Neuronal stem cell (in vitro differentiated cells): ENCODE data around the gene CACNA1C.

ENCODE experiments used
- DNase-seq: peaks from one replicate; pipeline ENCODE4 v3.0.0-alpha.2; 2013; ENCODE audit warnings: low spot score
- H2AFZ ChIP-seq: one replicate; pipeline ENCODE4 v1.6.1; 2013; ENCODE audit warnings: mild to moderate bottlenecking, low read length, inconsistent platforms
- H2AK5ac ChIP-seq: 2 replicates; pipeline ENCODE4 v1.6.1; 2013; ENCODE audit warnings: low read depth, mild to moderate bottlenecking, inconsistent platforms, low read length, moderate library complexity, mixed read lengths
- H2BK120ac ChIP-seq: 2 replicates; pipeline ENCODE4 v1.6.1; 2013; ENCODE audit warnings: low read depth, mild to moderate bottlenecking, inconsistent platforms, low read length, moderate library complexity, mixed read lengths
- H2BK12ac ChIP-seq: one replicate; pipeline ENCODE4 v1.6.1; 2013; ENCODE audit warnings: low read length, inconsistent platforms
- H2BK15ac ChIP-seq: 2 replicates; pipeline ENCODE4 v1.6.1; 2013; ENCODE audit warnings: mild to moderate bottlenecking, low read length, inconsistent platforms, mixed read lengths
- H2BK5ac ChIP-seq: one replicate; pipeline ENCODE4 v1.6.1; 2013; ENCODE audit warnings: inconsistent platforms, mild to moderate bottlenecking, low read length, moderate library complexity
- H3K14ac ChIP-seq: one replicate; pipeline ENCODE4 v1.6.1; 2013; ENCODE audit warnings: low read length, inconsistent platforms
- H3K18ac ChIP-seq: 2 replicates; pipeline ENCODE4 v1.6.1; 2013; ENCODE audit warnings: low read length, inconsistent platforms
- H3K23ac ChIP-seq: 2 replicates; pipeline ENCODE4 v1.6.1; 2013; ENCODE audit warnings: low read depth, mild to moderate bottlenecking, mixed read lengths, low read length, inconsistent platforms; ENCODE audit not compliant: poor library complexity
- H3K27ac ChIP-seq: replicated peaks from 3 replicates; pipeline ENCODE4 v1.5.1; 2013; ENCODE audit warnings: low read length, inconsistent platforms
- H3K27me3 ChIP-seq, 3 experiments: 2 replicates each; pipeline ENCODE4 v1.6.1; 2013; ENCODE audit warnings: low read length in 3 of 3, mild to moderate bottlenecking in 2 of 3, inconsistent platforms in 1 of 3, low read depth in 1 of 3, mixed read lengths in 1 of 3, moderate library complexity in 1 of 3; ENCODE audit not compliant: control insufficient read depth in 3 of 3, insufficient read depth in 3 of 3
- H3K36me3 ChIP-seq, 2 donors: replicated peaks in 1 of 2; 2 replicates each; pipeline ENCODE4 v1.6.1; 2013; ENCODE audit warnings: low read length in 2 of 2; ENCODE audit not compliant: control insufficient read depth in 2 of 2, insufficient read depth in 2 of 2
- H3K4ac ChIP-seq: 2 replicates; pipeline ENCODE4 v1.6.1; 2013; ENCODE audit warnings: inconsistent platforms, mild to moderate bottlenecking, low read length, moderate library complexity
- H3K4me1 ChIP-seq, 2 donors: 1 replicate in 1 of 2; 2 replicates in 1 of 2; pipeline ENCODE4 v1.6.1; 2013; ENCODE audit warnings: low read length in 2 of 2, low read depth in 1 of 2; ENCODE audit not compliant: control insufficient read depth in 2 of 2, insufficient read depth in 1 of 2
- H3K4me2 ChIP-seq: one replicate; pipeline ENCODE4 v1.6.1; 2013; ENCODE audit warnings: mild to moderate bottlenecking, low read length, inconsistent platforms; ENCODE audit not compliant: insufficient read depth, poor library complexity, severe bottlenecking
- H3K4me3 ChIP-seq, 2 donors: 2 replicates each; pipeline ENCODE4 v1.5.1; 2013; ENCODE audit warnings: low read length in 2 of 2, mild to moderate bottlenecking in 2 of 2, inconsistent platforms in 1 of 2, moderate library complexity in 1 of 2
- H3K79me1 ChIP-seq: one replicate; pipeline ENCODE4 v1.6.1; 2013; ENCODE audit warnings: low read depth, mild to moderate bottlenecking, inconsistent platforms, low read length, moderate library complexity
- H3K9ac ChIP-seq: one replicate; pipeline ENCODE4 v1.6.1; 2013; ENCODE audit warnings: mild to moderate bottlenecking, low read depth, low read length, inconsistent platforms; ENCODE audit not compliant: poor library complexity
- H3K9me3 ChIP-seq, 2 donors: replicated peaks in 1 of 2; 2 replicates each; pipeline versions ENCODE3 to v1.6.1; 2013; ENCODE audit warnings: low read length in 2 of 2, mild to moderate bottlenecking in 2 of 2, inconsistent platforms in 1 of 2, low read depth in 1 of 2, mixed read lengths in 1 of 2, moderate library complexity in 1 of 2; ENCODE audit not compliant: control insufficient read depth in 2 of 2, insufficient read depth in 1 of 2
- H4K8ac ChIP-seq: one replicate; pipeline ENCODE4 v1.6.1; 2013; ENCODE audit warnings: low read depth, mild to moderate bottlenecking, inconsistent platforms, low read length, moderate library complexity
- H4K91ac ChIP-seq: one replicate; pipeline ENCODE4 v1.6.1; 2013; ENCODE audit warnings: low read length, low read depth, mild to moderate bottlenecking, inconsistent platforms; ENCODE audit not compliant: poor library complexity
- WGBS, 2 donors: extraction: QIAGEN DNeasy Blood & Tissue Kit; methylation state at CpG; one replicate each; pipeline ENCODE4 v1.1.7; 2013; ENCODE audit warnings: missing lambda C conversion rate in 2 of 2, mixed read lengths in 1 of 2; ENCODE audit not compliant: insufficient read length in 2 of 2, insufficient replicate concordance in 1 of 2; ENCODE audit errors: extremely low coverage in 2 of 2; 5-methylcytosine and 5-hydroxymethylcytosine counted together

CACNA1C gene

GRCh38 chr12:2552000-2552756 lies 499.4 kb downstream of the CACNA1C start:
- H3K27ac ChIP-seq = no peak overlapping the region
- no peaks in the 10 kb centered on the region for H3K79me1 ChIP-seq
- DNase-seq = no peak
- no peaks in the 10 kb centered on the region for H3K9me3 ChIP-seq
- no peak overlapping the region for H2BK12ac ChIP-seq
- peak overlapping the region in 1 of 2 donors; percentile 37 for H3K4me3 ChIP-seq
- H3K18ac ChIP-seq = no peak overlapping the region
- no peak overlapping the region for H2BK5ac ChIP-seq
- H3K4me1 ChIP-seq = peaks cover 0 to 10% of the 10 kb centered on the region in 2 donors
- no peak overlapping the region for H3K4ac ChIP-seq
- no peak overlapping the region for H2AK5ac ChIP-seq
- H3K9ac ChIP-seq = no peak overlapping the region
- H2BK15ac ChIP-seq = no peak overlapping the region
- no peak overlapping the region for H2BK120ac ChIP-seq
- no peaks in the 10 kb centered on the region for H3K36me3 ChIP-seq
- no peak overlapping the region for H3K23ac ChIP-seq
- no CpG with 5 or more reads among the region's 10 CpGs for WGBS, 2 donors
- no peak overlapping the region for H3K14ac ChIP-seq
- H3K4me2 ChIP-seq = no peak overlapping the region
- H4K91ac ChIP-seq = no peak overlapping the region
- peaks cover 0 to 7% (median 0%) of the 10 kb centered on the region in 3 experiments for H3K27me3 ChIP-seq
- H4K8ac ChIP-seq = no peak overlapping the region
- H2AFZ ChIP-seq = no peak overlapping the region

- WGBS, 2 donors = no CpG with 5 or more reads among the region's 14 CpGs
These were observed 500.8 kb downstream of the CACNA1C start for GRCh38 chr12:2553388-2554126.

GRCh38 chr12:2555487-2556082 lies 502.8 kb downstream of the CACNA1C start:
- Histone ChIP-seq H3K9ac (no peak overlapping the region), H2BK5ac (no peak overlapping the region), H4K91ac (no peak overlapping the region), H4K8ac (no peak overlapping the region), H3K4me2 (no peak overlapping the region), H2BK12ac (no peak overlapping the region), H2AFZ (no peak overlapping the region), H3K4me1 (peaks cover 0 to 10% of the 10 kb centered on the region in 2 donors), H3K36me3 (no peaks in the 10 kb centered on the region), H2BK15ac (no peak overlapping the region), H3K4ac (no peak overlapping the region), H3K4me3 (no peak overlapping the region), H3K9me3 (no peaks in the 10 kb centered on the region), H2AK5ac (no peak overlapping the region), H3K14ac (no peak overlapping the region), H3K27me3 (peaks cover 0 to 4% (median 0%) of the 10 kb centered on the region in 3 experiments), H3K79me1 (no peaks in the 10 kb centered on the region), H3K27ac (no peak overlapping the region), H3K23ac (no peak overlapping the region), H3K18ac (no peak overlapping the region), H2BK120ac (no peak overlapping the region)
- WGBS, 2 donors = no CpG with 5 or more reads among the region's 19 CpGs
- no peak for DNase-seq

More at GRCh38 chr12:2553388-2554126, 500.8 kb downstream of the CACNA1C start:
- H3K27me3 ChIP-seq = peaks cover 0 to 7% (median 0%) of the 10 kb centered on the region in 3 experiments
- H2AFZ ChIP-seq = no peak overlapping the region
- peak overlapping the region; percentile 58 for H3K14ac ChIP-seq
- no peak overlapping the region for H3K4ac ChIP-seq
- H3K79me1 ChIP-seq = no peaks in the 10 kb centered on the region
- no peak overlapping the region for H3K4me2 ChIP-seq
- no peak overlapping the region for H4K8ac ChIP-seq
- H3K18ac ChIP-seq = no peak overlapping the region
- H3K23ac ChIP-seq = no peak overlapping the region
- no peak overlapping the region for H2BK120ac ChIP-seq
- no peak overlapping the region for H3K27ac ChIP-seq
- no peak overlapping the region for H2AK5ac ChIP-seq
- no peak overlapping the region for H3K4me3 ChIP-seq
- H3K9ac ChIP-seq = no peak overlapping the region
- H3K9me3 ChIP-seq = no peaks in the 10 kb centered on the region
- peaks cover 0 to 10% of the 10 kb centered on the region in 2 donors for H3K4me1 ChIP-seq
- DNase-seq = no peak
- H2BK12ac ChIP-seq = no peak overlapping the region
- no peaks in the 10 kb centered on the region for H3K36me3 ChIP-seq
- no peak overlapping the region for H2BK15ac ChIP-seq
- no peak overlapping the region for H2BK5ac ChIP-seq
- H4K91ac ChIP-seq = no peak overlapping the region

GRCh38 chr12:2557597-2557996 lies 504.8 kb downstream of the CACNA1C start:
- no peaks in the 10 kb centered on the region for H3K36me3 ChIP-seq
- no peak overlapping the region for H2AK5ac ChIP-seq
- no peak overlapping the region for H2BK120ac ChIP-seq
- no peak overlapping the region for H2AFZ ChIP-seq
- H3K4ac ChIP-seq = no peak overlapping the region
- no peak overlapping the region for H3K18ac ChIP-seq
- no CpG with 5 or more reads among the region's 3 CpGs for WGBS, 2 donors
- no peak for DNase-seq
- peaks cover 0 to 4% (median 0%) of the 10 kb centered on the region in 3 experiments for H3K27me3 ChIP-seq
- H2BK5ac ChIP-seq = no peak overlapping the region
- H4K8ac ChIP-seq = no peak overlapping the region
- no peak overlapping the region for H3K4me3 ChIP-seq
- no peaks in the 10 kb centered on the region for H3K79me1 ChIP-seq
- H3K4me1 ChIP-seq = peaks cover 0 to 4% of the 10 kb centered on the region in 2 donors
- no peak overlapping the region for H3K9ac ChIP-seq
- no peak overlapping the region for H3K27ac ChIP-seq
- H2BK12ac ChIP-seq = no peak overlapping the region
- H3K14ac ChIP-seq = no peak overlapping the region
- no peak overlapping the region for H4K91ac ChIP-seq
- no peak overlapping the region for H2BK15ac ChIP-seq
- H3K4me2 ChIP-seq = no peak overlapping the region
- no peaks in the 10 kb centered on the region for H3K9me3 ChIP-seq
- H3K23ac ChIP-seq = no peak overlapping the region
